SW480 (cell line): ENCODE results near the gene CARD19.
"Not testable (repeated sequence)": the region's sequence is repeated elsewhere in the genome, so short reads cannot be mapped to it uniquely, and the experiment has no call there.

Experiments
- DNase-seq: peaks from one replicate; pipeline ENCODE4 v3.0.0-alpha.2; 2016; ENCODE audit warnings: low spot score

The CARD19 gene

DNA sequence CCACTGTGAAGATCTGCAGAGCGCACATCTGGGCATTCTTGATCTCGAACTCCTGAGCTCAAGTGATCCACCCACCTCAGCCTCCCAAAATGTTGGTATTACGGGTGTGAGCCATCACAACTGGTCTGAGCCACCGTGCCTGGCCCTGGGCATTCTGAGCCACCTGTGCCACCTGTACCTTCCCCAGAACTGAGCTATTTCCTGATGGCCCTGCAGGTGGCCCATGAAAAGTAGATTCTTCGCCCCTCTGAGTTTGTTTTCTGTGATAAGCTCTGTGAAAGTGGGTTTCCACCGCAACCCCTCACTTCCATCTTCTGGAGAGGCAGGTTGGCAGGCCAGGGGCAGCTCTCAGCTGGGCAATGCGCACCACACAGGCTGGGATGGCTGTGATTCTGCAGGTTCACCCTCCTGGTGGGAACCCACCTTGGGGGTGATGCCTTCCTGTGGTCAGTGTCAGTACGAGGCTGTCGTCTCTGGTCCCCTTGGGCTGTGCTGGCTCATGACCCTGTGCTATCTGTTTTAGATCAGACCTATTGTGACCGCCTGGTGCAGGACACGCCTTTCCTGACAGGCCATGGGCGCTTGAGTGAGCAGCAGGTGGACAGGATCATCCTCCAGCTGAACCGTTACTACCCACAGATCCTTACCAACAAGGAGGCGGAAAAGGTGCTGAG, 11.3 kb downstream of the CARD19 start:
- DNase-seq = no peak

DNA sequence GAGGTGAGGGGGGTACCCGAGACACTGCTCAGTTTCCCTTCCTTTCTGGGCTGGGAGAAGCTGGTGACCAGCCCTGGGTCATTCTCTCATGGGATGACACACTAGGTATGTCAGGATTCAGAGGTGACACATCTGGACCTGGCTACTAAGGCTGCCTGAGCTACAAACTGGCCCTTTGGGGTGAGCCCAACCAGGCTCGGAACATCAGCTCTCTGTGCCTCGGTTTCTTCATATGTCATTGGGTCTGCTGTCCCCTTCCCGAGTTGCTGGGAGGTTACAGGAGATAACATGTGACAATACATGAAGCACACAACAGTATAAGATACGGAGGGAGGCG, 11.8 kb downstream of the CARD19 start:
- DNase-seq = no peak

DNA sequence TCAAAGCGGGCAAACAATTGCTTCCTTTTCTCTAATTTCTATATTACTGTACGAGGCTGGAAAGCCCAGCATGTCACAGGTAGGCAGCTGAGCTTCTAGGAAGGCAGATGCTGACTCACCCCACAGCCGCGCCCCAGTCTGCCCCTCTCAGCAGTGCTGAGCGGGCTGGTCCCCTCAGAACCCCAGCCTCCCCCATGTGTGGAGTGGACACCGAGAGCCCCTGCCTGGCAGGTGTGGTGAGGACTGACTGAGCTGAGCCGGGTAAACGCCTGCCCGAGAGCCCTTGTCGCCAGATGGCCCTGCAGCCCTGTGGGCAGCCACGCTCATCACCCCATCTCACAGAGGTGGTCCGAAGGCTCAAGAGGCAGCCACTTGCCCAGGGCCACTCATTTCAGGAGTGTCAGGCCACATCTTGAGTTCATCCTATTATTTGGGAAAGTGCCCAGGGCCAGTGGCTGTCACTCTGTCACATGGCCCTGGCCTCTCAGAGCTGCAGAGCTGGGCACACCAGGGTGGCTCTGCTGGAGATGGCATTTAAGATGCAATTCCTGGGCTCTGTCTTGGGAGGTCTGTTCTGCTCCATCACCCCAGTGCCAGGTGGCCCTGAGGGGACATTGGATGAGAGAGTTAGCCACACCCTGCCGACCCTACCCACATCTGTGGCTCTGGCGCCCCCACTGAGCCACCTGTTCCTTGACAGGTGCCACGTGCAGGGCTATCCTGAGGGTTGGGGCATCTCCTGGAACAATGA, 12.4 kb downstream of the CARD19 start:
- DNase-seq = no peak

DNA sequence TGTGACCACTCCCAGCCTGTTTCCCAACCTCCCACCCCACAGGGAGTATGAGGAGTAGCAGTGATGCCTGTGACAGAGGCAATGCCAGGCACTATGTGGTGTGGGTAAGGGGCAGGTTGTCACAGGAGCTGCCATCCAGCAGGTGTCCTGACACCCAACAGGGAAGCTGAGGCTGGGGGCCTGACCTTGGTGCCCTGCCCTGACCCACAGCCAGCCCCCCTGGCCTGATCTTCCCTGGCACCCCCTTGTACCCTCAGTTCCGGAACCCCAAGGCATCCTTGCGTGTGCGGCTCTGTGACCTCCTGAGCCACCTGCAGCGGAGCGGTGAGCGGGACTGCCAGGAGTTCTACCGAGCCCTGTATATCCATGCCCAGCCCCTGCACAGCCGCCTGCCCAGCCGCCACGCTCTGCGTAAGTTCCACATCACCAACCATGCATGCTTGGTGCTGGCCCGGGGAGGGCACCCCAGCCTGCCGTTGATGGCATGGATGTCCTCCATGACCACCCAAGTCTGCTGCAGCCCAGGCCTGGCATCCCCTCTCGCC, 14.4 kb downstream of the CARD19 start:
- DNase-seq = no peak

DNA sequence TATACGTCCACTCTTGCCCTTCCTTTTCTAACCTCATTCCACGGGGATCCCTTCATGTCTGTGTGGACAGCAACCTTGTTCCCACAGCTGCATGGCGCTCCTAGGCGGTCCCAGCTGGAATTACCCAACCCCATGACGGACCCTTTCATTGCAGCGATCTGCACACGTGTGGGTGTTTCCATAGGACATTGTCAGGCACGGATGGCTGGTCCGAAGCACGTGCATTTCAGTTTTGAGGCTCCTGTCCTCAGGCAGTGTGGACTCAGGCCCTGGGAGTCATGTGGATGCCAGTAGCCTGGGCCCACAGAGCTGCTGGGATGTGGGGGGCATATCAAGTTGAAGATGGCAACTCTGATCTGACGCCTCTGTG, 15.0 kb downstream of the CARD19 start:
- DNase-seq = no peak

DNA sequence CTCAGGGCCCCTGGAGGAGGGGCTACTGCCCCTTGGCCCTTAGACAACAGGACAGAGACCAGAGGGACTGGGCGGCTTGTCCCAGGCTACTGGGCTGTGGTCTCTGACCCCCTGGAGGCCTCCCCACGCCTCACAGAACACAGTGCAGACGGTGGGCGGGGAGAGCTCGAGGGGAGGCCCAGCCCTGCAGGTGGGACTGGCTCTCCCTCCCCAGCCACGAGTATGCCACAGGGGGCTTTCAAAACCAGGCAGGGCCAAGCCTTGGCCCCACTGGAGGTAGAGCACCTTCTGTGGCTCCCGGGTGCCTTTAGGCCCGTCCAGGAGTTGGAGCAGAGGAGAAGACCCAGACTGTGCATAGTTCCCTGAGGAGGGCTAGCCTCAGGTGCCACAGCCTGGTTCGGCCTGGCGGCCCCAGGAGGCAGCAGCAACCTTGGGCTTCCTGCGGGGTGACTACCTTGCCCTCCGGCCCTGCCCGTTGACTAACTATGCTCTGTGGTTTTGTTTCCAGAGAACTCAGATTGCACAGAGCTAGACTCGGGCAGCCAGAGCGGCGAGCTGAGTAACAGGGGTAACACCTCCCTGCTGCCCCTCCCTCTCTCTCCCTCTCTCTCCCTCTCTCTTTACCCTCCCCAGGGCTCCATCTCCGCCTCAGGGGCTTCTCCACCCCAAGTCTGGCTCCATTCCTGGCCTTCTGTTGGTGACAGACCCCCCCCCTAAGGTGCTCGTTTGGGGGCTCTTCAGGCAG, 15.5 kb downstream of the CARD19 start:
- no peak for DNase-seq

DNA sequence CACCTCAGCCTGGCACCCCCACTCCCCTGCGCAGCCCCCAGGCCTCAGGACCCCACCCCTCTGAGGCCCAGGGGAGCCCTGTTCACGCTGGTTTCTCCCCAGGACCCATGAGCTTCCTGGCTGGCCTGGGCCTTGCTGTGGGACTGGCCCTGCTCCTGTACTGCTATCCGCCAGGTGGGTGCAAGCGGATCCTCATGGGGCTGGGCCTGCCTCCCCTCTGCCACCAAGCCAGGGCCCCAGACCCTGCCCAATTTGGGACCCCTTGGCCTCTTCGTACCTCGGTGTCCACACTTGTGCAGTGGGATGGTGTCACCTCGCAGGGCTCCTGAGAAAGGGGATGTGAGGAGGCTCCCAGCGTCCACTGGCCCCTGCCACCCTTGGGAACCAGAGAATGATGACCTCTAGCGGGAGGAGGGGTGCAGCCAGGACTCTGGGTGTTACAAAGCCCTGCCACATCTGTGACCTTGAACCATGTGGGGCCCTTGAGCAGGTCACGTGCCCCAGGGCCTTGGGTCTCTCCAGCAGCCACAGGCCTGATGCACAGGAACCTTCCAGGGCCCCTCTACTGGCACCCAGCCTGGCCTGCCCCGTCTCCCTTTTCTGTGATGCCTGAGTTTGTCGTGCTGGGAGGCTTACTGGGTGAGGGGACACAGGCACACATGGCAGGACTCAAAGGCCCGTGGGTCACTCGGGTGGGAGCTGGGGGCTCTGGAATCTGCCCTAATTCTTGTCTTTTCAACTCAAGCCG, 16.3 kb downstream of the CARD19 start:
- DNase-seq = no peak

DNA sequence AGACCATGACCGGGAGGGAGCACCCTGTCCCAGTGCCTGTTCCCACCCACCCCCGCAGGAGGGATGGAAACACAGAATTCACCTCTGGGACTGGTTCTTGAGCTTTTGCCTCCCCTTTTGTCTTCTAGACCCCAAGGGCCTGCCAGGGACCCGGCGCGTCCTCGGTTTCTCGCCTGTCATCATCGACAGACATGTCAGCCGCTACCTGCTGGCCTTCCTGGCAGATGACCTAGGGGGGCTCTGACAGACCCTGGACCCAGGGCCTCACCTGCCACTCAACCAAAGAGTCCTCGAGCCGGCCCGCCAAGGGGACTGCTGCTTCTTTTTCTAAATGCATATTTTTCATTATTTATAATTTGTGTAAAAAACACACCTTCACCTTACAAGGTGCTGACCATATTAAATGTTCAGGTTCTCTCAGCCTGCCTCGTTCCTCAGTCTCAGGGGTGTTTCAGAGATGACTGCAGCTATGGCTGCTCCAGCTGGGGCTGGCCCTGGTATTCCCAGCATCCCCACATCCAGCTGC, 16.9 kb downstream of the CARD19 start:
- DNase-seq = no peak

DNA sequence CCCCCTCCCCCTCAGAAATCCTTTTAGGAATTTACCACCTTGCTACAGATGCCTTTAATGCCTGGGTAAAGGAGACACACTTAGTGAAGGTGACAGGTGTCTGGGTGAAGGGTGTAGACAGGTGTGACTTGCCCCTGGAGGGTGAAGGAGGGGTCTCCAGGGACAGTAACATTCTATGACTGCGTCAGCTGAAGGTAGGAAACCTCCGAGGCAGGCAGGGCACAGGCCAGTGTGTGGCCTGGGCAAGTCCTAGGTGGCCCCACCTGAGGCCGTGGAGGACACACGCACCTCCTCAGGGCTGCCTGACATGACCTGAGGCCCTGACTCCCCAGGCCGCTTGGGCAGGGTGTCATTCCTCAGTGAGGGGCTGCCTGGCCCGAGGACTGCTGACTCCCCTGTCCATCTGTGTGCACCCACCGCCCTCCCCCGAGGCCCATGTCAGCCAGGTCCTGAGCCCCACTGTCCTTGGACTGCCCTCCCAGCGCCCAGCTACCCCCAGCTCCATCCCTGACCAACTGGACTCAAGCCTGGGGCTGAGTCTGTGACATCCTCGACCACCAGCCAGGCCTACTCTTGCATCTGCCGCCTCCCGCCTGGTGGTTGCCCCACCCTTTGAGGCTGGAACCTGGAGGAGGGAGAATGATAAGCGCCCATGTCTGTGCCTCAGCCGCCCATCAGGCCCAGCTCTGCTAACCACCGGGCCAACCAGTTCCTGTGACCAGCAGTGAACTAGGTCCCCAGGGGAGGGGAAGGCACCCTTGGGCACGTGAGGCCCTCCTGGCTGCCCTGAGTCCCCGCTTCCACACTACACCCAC, 18.4 kb downstream of the CARD19 start:
- no peak for DNase-seq

DNA sequence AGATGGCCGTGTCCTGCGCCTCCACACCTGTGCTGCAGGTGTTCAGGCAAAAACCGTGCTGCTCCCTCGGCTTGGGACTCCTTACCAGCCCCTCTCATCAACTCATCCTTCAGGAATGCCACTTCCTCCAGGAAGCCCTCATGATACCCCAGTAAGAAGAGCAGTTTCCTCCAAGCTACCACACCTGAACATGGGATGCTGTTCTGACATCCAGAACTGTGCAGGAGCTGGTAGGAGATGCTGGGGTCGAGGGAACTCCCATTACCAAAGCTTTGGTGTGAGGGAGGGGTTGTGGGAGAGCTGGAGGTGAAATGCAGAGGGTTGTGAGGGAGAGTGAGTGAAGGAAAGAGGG, 18.9 kb downstream of the CARD19 start:
- DNase-seq = no peak

DNA sequence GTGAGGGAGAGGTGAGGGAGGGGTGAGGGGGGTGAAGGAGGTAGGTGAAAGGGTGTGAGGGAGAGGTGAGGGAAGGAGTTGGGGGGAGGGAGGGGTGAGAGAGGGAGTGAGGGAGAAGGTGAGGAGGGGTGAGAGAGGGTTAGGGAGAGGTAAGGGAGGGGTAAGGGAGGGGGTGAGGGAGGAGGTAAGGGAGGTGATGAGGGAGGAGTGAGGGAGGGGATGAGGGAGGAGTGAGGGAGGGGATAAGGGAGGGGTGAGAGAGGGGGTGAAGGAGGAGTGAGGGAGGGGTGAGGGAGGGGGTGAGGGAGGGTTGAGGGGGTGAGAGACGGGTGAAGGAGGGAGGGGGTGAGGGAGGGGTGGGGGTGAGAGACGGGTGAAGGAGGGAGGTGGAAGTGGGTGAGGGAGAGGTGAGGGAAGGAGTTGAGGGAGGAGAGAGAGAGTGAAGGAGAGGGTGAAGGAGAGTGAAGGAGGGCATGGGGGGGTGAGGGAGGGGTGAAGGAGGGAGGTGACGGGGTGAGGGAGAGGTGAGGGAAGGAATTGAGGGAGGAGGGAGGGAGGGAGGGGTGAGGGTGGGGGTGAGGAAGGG, 19.6 kb downstream of the CARD19 start:
- no peak for DNase-seq

DNA sequence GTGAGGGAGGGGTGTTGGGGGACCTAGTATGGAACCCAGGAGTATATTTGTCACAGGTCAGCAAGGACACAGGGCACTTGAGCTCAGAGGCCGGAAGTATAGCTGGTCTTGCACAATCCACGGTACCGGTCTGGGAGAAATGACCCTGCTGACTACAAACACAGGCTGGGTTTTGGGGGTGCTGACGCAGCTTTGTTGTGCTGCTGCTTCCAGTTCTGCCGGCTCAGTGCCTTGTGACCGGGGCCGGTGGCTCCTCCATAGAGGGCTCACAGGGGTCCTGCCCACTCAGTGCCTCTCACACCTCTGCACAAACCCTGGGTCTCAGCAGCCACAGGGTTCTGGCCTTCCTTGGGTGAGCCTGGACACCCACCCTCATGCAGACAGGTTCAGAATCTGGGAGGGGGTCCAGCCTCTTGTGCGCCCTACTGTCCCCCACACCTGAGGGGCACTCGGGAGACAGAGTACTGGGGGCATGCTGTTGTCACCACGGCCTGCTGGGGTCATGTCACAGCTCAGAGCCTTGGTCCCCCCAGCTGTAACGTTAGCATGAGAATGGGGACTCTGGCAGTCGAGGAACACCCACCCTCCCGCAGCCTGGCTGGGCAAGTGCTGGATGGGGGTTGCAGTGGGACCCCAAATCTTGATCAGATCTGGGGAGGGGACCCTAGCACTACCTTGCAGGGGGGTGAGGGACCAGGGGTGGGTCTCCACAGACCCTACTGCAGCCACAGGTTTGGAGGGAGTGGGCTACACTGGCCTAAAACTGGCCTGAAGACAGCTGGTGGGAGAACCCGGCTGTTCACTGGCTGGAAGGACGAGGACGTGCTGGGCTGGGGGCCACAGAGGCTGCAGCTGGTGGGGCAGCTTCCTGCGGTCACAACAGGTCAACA, 20.3 kb downstream of the CARD19 start:
- DNase-seq = no peak

DNA sequence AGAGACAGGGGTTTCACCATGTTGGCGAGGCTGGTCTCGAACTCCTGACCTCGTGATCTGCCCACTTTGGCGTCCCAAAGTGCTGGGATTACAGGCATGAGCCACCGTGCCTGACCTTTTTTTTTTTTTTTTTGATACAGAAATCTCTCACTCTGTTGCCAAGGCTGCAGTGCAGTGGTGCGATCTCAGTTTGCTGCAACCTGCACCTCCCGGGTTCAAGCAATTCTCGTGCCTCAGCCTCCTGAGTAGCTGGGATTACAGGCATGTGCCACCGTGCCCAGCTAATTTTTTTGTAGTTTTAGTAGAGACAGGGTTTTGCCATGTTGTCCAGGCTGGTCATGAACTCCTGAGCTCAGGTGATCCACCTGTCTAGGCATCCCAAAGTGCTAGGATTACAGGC, 21.5 kb downstream of the CARD19 start:
- DNase-seq = not testable (repeated sequence)

DNA sequence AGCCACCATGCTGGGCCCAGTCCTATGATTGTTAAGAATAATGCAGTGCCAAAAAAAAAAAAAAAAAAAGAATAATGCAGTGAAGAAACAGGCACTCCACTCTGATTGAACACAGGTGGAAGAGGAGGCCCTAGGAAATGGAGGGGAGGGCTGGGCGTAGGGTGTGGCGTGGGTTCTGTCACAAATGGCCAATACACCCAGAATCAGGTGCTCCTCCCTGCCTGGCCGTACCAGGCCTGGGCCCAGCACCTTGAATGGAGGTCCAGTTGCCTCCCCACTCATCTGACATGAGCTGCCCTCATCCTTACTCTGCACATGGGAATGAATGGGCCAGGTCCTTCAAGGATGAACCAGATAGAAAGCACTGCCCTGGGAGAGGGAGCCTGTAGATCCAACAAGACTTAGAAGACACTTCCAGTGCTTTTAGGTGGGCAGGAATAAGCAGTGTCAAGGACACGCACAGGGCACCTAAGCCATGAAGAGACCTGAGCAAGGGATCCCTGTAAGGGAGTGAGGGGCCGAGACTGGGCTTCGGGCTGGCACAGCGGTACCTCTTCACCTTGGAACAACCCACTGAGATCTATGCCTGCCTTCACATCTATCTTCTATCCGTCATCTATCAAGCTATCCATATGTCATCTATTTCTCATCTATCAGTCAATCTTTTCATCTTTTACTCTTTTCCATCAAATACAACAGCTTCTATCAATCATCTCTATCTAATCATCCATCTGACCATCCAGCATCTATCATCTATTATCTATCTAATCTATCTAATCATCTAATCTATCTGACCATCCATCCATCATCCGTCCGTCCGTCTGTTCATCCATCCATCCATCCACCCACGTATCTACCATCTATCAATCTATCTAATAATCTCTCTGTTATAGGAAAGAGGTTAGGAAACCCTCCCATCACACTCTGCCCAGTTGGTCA, 22.2 kb downstream of the CARD19 start:
- no peak for DNase-seq

DNA sequence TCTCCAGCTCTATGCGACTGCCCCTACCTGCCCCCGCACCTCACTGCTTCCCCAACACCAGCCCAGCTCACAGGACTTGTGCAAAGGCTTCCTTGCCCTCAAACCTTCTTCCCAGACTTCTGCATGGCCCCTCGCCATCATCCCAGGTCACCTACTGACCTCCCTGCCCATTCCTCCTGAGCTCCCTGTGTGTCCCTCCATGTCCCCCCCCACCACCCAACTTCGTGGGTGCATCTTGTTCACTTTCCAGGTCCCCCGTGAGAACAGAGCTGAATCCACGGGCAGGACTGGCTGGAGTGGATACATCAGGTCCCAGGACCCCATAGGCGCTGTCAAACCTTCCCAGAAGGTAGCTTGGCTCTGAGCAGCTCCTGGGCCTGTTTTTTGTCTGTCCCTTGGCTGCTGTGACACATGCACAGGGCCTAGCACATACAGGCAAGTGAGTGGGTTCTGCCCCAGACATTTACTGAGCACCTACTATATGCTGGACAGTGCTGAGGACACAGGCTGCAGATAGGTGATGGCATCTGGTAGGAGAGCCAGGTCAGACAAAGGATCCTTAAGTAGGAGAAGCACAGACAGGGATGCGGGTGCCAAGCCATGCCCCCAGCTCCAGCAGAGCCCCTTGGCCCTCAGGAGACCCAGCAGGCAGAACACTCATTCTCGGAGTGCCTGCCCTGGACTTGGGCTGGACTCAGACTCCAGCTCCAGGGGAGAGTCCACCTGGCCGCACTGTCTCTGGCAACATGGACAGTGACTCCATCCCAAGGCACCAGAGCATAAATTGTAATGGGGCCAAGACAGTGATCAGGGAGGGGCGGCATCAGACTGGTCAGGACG, 23.1 kb downstream of the CARD19 start:
- no peak for DNase-seq

DNA sequence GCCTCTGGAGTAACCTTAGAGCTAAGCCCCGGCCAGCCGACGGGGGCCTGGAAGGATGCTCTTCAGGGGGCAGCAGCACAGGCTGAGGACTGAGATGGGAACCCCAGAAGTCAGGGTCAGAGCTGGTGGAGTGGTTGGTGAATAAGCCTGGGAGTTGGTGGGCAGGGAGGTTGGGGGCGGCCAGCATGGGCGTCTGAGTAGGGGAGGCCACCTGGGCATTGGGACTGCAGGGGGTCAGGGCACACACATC, 23.6 kb downstream of the CARD19 start:
- DNase-seq = no peak

DNA sequence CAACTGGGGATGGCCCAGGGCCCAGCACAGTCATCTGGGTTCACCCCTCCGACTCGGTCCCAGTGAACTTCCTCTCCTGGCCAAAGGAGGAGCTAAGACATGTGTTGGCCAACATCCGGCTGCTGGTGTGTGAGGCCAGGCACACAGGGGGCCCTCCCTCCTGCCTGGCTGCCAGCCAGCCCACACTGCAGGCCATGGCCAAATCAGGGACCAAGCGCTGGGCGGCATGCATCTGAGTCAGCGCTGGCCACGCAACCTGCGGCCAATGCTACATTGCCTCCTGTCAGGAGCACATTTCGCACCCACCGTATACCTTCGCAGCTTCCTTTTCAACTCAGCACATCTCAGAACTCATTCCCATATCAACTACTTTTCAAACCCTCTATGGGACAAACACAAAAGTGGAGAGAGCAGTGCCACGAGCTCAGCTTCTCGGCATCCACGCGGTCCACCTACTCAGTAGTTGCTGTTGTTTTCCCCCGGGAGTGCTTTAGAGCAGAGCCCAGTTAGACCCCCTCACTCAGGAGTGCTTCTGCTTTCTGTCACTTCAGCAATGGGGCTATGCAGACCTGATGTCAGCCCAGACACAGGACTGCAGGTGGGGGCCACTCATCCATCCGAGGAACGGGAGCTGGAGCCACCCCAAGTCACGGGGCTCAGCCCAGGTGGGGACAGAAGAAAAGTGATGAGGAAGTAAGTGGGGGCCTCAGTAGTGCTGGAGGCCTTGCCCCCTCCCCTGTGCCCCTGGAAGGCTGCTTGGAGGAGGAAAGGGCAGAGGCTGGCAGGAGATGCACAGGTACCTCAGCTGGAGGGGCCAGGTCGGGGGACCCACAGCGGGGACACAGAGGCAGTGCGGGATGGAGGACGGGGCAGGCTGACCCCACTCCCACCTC, 24.2 kb downstream of the CARD19 start:
- peak; percentile 90 for DNase-seq
